Hematopoietic multipotent progenitor cell treated with erythropoietin and hydrocortisone succinate and interleukin-3 and kit ligand, for 4 days (in vitro differentiated cells): ENCODE measurements around the gene PPP1R37.
A peak's percentile ranks its signal among the peaks of the same experiment; 100 is the strongest.

Source experiments
- DNase-seq: peaks from one replicate; pipeline ENCODE4 v3.0.0-alpha.2; 2015

The PPP1R37 gene

DNA sequence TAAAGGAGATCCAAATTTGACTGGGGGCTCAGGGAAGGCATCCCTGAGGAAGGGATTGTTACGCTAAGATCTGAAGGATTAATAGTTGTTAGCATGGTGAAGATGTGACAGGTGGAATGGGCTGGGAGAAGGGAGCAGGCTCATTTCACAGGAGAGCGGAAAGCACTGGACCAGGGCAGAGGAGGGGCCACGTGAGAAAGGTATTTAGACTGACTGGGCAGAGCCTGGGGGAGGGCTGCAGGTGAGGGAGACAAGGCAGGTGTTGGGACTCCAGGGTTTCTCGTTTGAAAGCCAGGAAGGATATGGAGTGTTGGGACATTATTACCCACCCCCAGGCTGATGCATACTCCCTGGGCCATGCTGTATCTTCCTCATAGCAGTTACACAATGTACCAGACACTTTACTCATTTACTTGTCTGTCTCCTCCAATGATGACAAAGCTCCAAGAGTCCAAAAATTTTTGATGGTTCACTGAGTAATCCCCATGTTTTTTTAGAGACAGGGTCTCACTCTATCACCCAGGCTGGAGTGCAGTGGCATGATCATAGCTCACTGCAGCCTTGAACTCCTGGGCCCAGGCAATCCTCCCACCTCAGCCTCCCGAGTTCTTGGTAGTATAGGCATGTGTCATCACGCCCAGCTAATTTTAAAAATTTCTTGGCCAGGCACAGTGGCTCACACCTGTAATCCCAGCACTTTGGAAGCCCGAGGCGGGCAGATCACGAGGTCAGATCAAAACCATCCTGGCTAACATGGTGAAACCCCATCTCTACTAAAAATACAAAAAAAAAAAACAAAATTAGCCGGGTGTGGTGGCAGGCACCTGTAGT, 82.8 kb downstream of the PPP1R37 start:
- DNase-seq: no peak

DNA sequence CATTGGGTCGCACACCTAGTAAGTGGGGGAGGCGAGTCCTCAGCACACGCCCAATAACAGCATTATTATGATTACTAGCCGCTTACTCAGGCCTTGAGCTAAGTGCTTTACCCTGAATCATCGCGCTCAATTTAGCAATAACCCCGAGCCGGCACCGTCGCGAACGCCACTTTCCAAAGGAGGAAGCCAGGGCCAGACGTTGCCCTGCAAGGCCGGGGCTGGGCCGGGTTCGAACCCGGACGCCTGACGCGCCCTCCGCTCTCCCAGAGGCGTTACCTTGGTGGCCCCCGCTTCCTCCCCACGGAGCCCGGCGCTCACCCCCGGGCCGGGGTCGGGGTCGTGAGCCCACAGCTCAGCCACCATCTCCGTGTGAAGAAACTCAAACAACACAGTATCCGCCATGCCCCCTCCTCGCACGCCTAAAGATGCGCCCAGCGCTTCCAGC, 84.9 kb downstream of the PPP1R37 start, which contains the start of gene TRAPPC6A:
Gene TRAPPC6A, minus strand, starts transcription at position 421 of the 445 bp plus-strand sequence. Its CDS starts 19 bp downstream, at position 402.
- DNase-seq: peak; percentile 76

DNA sequence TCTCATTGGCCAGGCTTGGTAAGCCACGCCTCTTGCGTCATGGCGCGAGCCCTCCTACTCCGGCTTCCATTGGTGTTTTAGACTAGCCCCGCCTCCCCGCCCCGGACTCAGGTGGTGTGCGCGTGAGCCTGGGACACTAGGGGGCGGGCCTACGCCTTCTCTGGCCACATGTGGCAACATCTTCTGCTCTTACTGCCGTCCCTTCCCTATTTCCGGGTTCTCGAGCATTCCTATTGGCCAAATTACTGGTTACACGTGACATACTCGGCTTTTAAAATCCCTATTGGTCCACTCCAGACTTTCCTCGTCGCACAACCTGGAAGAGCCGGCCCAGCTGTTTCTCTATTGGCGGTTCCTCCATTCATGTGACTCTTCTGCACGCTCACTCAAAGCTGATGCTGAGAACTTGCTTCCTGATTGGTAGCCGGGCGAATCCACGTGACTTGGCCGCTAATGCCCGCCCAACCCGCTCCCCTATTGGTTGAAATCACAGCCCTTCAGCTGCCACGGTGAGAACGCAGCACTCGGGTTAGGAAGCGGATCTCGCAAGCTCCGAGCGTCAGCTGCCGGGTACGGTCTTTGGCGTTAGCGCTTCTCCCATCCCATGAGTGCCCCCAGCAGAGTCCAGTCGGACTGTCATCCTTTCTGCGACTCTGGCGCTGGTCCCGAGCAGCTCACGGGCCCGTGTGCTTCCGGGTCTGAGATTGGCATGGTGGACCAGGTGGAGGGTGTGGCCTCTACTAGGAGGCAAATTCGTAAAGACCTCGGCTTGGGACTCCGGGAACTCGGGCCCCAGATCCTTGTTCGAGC, 85.5 kb downstream of the PPP1R37 start, which contains the start of gene BLOC1S3:
Gene BLOC1S3, plus strand, starts transcription at position 523 of the 810 bp plus-strand sequence. CDS start 513 bp downstream, outside the sequence.
- DNase-seq: peak; percentile 100

DNA sequence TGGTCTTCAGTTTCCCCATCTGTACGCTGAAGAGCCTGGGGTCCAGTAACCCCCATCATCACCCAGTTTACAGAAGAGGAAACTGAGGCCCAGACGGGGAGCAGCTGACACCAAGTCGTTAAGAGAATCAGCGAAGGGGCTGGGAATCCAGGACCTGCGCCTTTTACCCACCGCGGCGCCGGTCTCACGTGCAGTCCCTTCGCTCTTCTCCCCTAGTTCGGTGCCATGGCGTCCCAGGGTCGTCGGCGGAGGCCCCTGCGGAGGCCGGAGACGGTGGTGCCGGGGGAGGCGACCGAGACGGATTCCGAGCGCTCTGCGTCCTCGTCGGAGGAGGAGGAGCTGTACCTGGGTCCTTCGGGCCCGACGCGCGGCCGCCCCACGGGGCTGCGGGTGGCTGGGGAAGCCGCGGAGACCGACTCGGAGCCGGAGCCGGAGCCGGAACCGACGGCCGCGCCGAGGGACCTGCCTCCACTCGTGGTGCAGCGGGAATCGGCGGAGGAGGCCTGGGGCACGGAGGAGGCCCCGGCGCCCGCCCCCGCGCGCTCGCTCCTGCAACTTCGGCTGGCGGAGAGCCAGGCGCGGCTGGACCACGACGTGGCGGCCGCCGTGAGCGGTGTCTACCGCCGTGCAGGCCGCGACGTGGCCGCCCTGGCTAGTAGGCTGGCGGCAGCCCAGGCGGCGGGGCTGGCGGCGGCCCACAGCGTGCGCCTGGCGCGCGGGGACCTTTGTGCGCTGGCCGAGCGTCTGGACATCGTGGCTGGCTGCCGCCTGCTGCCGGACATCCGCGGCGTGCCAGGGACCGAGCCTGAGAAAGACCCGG, 86.3 kb downstream of the PPP1R37 start:
- DNase-seq: peak; percentile 50

DNA sequence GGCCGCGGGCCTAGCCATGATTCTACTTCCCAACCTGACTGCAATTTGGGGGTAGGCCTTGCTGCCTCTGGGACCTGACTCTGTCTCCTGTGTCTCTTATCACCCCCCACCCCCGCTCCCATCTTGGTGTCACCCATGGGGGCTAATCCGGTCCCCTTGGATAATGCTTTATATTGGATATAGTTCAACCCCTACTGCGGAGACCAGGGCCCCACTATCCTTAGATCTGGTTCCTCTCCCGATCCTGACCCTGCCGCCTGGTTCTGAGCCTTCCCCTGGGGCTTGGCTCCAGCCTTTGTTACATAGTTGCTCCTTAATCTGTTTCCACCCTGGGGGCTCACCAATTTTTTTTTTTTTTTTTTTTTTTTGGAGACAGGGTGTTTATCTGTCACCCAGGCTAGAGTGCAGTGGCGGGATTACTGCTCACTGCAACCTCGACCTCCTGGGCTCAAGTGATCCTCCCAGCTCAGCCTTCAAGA, 87.0 kb downstream of the PPP1R37 start:
- peak; percentile 31 for DNase-seq

DNA sequence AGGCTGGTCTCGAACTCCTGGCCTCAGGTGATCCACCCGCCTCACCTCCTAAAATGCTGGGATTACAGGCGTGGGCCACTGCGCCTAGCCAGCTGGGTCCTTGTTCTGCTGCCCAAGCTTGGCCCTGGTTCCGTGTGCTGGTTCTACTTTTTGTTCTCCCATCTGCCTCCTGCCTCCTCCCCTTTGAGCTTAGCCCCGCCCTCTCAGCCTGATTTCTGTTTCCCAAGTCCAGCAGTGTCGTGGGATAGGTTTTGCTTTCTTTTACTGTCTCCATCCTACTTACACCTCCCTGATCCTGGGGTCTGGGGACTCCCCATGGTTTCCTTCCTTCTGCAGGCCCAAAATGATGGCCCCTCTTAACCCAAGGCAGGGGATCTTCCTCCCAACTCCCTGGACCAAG, 88.0 kb downstream of the PPP1R37 start:
- DNase-seq: no peak

DNA sequence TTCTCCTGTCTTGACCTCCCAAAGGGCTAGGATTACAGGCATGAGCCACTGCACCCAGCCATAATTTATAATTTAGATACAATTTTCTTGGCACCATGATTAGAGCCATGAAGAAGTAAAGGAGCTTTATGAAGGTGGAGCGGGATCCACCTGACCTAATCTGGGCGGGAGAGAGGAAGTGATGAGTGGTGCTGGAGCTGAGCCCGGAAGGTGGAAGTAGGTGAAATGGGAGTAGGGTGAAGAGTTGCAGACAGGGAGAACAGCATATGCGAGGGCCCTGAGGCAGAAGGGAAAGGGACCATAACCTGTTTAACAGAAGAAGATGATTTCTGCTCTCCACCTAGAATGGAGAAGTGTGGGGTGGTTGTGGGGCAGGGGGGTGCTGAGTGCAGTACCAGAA, 89.8 kb downstream of the PPP1R37 start:
- DNase-seq: no peak

DNA sequence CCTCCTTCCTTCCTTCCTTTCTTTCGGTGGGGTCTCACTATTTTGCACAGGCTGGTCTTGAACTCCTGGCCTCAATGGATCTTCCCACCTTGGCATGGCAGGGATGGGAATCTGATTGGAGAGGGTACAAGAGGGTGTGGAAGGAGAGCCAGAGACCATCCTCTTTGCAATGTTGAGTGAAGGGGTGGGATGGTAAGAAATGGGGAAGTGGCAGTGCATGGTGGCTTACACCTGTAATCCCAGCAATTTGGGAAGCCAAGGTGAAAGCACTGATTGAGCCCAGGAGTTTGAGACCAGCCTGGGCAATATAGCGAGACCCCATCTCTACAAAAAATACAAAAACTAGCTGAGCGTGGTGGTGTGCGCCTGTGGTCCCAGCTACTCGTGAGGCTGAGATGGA, 91.1 kb downstream of the PPP1R37 start:
- no peak for DNase-seq

DNA sequence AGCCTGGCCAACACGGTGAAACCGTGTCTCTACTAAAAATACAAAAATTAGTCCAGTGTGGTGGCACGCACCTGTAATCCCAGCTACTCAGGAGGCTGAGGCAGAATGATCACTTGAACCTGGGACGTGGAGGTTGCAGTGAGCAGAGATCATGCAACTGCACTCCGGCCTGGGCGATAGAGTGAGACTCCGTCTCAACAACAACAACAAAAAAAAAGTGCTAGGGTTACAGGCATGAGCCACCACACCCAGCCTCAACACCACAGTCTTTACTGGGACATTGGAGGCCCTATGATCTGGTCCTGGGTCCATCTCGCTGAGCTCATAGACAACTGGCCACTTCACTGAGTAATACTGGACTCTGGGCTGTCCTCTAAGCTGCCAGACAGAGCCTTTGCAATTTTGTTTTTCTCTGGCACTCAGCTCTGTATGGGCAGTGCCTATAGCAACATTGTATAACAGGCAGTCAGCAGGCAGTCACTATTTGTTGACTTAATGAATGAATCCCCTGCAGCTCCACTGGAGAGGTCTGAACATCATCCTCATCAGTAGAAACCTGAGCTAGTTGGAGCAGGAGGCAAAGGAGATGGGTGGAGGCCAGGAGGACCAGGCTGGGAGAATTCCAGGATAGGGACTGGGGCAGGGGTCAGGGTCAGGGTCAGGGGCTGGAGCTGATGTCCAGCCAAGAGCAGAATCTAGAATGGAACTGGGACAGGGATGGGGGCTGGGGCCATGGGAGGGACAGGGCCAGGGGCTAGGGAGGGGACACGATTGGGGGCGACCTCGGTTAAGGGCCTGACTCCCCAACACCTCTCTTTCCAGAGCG, 93.7 kb downstream of the PPP1R37 start:
- no peak for DNase-seq

DNA sequence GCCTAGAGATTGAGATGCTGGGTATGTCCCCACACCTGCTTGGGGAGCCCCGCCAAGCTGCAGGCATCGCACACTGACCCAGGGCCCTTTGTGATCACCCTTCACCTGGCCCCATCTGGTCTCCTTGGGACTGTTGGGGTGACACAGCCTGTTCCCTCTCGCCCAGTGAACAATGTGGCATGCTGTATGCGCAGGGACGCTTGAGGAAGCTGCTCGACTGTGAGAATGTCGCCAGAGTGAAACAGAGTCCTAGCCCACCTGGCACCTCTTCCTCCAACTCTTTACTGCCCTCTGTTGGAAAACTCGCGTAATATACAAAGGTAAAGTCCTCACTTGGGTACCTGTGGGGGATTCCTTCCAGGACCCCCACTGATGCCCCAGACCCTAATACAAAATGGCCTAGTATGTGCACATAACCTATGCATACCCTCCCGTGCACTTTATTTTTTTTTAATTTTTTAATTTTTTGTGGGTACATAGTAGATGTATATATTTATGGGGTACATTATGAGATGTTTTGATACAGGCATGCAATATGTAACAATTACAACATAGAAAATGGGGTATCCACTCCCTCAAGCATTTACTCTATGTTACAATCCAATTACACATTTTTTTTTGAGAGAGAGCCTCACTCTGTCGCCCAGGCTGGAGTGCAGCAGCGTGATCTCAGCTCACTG, 94.6 kb downstream of the PPP1R37 start:
- DNase-seq: peak; percentile 72

DNA sequence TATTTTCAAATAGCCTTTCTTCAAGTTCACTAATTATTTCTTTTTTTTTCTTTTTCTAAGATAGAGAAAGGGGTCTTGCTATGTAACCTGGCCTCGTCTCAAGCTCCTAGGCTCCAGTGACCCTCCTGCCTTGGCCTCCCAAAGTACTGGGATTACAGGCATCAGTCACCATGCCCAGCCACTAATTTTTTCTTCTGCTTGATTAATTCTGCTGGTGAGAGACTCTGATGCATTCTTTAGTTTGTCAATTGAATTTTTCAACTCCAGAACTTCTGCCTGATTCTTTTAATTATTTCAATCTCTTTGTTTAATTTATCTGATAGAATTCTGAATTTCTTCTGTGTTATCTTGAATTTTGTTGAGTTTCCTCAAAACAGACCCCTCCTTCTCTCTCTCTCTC, 97.0 kb downstream of the PPP1R37 start:
- DNase-seq: no peak

DNA sequence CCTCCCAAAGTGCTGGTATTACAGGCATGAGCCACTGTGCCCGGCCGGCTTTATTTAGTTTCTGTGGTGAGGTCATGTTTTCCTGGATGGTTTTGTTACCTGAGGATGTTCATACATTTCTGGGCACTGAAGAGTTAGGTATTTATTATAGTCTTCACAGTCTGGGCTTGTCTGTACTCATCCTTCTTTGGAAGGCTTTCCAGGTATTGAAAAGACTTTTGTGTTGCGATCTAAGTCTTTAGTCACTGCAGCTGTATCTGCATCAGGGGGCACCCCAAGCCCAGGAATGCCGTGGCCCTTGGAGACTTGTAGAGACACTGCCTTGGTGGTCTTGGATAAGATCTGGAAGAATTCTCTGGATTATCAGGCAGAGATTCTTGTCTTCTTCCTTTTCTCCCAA, 98.4 kb downstream of the PPP1R37 start:
- DNase-seq: no peak

DNA sequence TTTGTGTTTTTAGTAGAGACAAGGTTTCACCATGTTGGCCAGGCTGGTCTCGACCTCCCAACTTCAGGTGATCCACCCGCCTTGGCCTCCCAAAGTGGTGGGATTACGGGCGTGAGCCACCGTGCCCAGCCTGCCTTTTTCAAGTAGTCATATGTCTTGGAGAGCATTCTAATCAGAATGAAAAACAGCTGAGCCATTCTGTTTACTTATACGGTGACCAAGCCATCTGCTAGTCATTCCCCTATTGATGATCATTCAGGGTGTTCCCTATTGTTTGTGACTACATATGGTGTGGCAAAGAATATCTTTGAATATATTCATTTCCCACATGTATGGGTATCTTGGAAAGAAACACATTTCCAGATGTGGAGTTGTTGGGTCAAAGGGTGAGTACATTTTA, 102.8 kb downstream of the PPP1R37 start:
- no peak for DNase-seq
